ENCODE results near the gene ANKRD65. TPM values are rescaled to one million over a fixed set of nuclear protein-coding genes. Genes with fewer than 3 reads are reported as not detected.
"Not testable (repeated sequence)": the region's sequence is repeated elsewhere in the genome, so short reads cannot be mapped to it uniquely, and the experiment has no call there.

The ANKRD65 gene
- total RNA-seq, 1 experiment from 2014 or later, result 3.2 TPM

DNA sequence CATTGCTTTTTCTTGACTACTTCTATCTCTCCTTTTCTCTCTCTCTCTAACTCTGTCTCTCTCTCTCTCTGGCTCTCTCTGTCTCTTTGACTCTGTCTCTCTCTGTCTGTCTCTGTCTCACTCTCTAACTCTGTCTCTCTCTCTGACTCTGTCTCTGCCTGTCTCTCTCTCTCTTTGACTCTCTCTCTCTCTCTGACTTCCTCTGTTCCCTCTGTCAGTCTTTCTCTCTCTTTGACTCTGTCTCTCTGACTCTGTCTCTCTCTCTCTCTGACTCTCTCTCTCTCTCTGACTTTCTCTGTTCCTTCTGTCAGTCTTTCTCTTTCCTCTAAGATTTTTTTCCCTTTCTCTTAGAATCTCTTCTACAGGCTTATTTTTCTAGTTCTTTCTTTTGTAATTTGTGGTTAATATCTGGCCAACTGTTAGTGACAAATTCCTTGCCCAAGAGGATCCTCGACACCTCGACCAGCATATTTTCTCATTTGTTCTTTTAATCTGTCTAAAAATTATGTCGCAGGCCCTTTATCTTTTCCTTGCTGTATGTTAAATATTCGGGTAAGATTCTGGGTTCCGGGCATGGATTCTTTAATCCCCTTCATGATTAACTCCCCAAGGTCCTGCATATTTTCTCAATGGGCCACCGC is 28.1 kb upstream of the ANKRD65 start, which contains the start of gene ATAD3C:
TSS of gene ATAD3C (plus strand) at position 591 of the 641 bp plus-strand sequence. CDS start 995 bp downstream, outside the sequence.
- Mint-ChIP-seq H3K4me3 (ENCODE audit: unreplicated experiment) (no peak within 1 kb of the TSS), H3K27me3 (ENCODE audit: insufficient read depth, unreplicated experiment) (no peaks in the 10 kb centered on the region), H3K4me1 (ENCODE audit: low read depth, unreplicated experiment) (peaks cover 8% of the 10 kb centered on the region), H3K27ac (ENCODE audit: unreplicated experiment) (no peak within 1 kb of the TSS), H3K36me3 (ENCODE audit: insufficient read depth, unreplicated experiment) (peaks cover under 1% of the 10 kb centered on the region), H3K9me3 (ENCODE audit: unreplicated experiment) (no peaks in the 10 kb centered on the region)
- no peaks in the 10 kb centered on the region for H3K36me3 ChIP-seq (ENCODE audit: control insufficient read depth, insufficient read depth, low read length)
- no peaks in the 10 kb centered on the region for H3K27me3 ChIP-seq (replicated peaks; ENCODE audit: control insufficient read depth, insufficient read depth, low read length)
- no peak for DNase-seq
- POLR2A ChIA-PET, result no interaction called here
- H3K9me3 ChIP-seq, result no peaks in the 10 kb centered on the region
- no peaks in the 10 kb centered on the region for H3K4me1 ChIP-seq
- H3K4me3 ChIP-seq (ENCODE audit: low read depth, low read length), result no peak within 1 kb of the TSS
- TF ChIP-seq, protein P1, sequence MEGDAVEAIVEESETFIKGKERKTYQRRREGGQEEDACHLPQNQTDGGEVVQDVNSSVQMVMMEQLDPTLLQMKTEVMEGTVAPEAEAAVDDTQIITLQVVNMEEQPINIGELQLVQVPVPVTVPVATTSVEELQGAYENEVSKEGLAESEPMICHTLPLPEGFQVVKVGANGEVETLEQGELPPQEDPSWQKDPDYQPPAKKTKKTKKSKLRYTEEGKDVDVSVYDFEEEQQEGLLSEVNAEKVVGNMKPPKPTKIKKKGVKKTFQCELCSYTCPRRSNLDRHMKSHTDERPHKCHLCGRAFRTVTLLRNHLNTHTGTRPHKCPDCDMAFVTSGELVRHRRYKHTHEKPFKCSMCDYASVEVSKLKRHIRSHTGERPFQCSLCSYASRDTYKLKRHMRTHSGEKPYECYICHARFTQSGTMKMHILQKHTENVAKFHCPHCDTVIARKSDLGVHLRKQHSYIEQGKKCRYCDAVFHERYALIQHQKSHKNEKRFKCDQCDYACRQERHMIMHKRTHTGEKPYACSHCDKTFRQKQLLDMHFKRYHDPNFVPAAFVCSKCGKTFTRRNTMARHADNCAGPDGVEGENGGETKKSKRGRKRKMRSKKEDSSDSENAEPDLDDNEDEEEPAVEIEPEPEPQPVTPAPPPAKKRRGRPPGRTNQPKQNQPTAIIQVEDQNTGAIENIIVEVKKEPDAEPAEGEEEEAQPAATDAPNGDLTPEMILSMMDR (IDR thresholded peaks at IDR 0.05; ENCODE audit: insufficient read depth in 1 of 2, low read depth in 1 of 2, low read length in 1 of 2, severe bottlenecking in 1 of 2, unreplicated experiment in 1 of 2), result no peak
- no TSS peak for BruUV-seq (replicated peaks)
- CTCF ChIA-PET, result no interaction called here
- intact Hi-C loops (cut with micrococcal nuclease; ENCODE audit: unreplicated experiment), result no loop called here

DNA sequence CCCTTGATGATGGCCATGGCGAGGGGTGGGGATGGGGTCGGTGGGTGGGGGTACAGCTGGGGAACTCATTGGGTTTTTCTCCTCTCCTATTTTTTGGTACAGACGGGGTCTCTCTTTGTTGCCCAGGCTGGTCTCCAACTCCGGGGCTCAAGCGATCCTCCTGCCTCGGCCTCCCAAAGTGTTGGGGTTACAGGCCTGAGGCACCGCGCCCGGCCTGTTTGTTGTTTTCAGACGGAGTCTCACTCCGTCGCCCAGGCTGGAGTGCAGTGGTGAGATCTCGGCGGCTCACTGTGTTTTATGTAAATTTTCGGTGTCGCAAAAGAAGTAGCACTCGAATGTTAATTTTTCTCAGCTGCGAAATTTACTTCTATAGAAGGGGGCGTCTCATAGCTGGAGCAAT is 25.6 kb upstream of the ANKRD65 start:
- H3K27ac Mint-ChIP-seq (ENCODE audit: unreplicated experiment); BruUV-seq (replicated peaks); H3K27me3 Mint-ChIP-seq (ENCODE audit: insufficient read depth, unreplicated experiment); H3K27me3 ChIP-seq (replicated peaks; ENCODE audit: control insufficient read depth, insufficient read depth, low read length); POLR2A ChIA-PET; H3K4me3 ChIP-seq (ENCODE audit: low read depth, low read length); H3K4me3 Mint-ChIP-seq (ENCODE audit: unreplicated experiment); intact Hi-C loops (cut with micrococcal nuclease; ENCODE audit: unreplicated experiment); H3K4me1 ChIP-seq; H3K36me3 ChIP-seq (ENCODE audit: control insufficient read depth, insufficient read depth, low read length); DNase-seq; H3K4me1 Mint-ChIP-seq (ENCODE audit: low read depth, unreplicated experiment); H3K9me3 ChIP-seq; H3K36me3 Mint-ChIP-seq (ENCODE audit: insufficient read depth, unreplicated experiment); H3K9me3 Mint-ChIP-seq (ENCODE audit: unreplicated experiment): not testable (repeated sequence)
- CTCF ChIA-PET, result interaction anchor here (0.7 kb wide), 1 partner anchor 63 kb away, joined by 3 read pairs; no protein-coding TSS in a partner anchor

- Histone ChIP-seq H3K36me3 (ENCODE audit: control insufficient read depth, insufficient read depth, low read length) (no peaks in the 10 kb centered on the region), H3K9me3 (no peaks in the 10 kb centered on the region), H3K4me1 (peaks cover 14% of the 10 kb centered on the region), H3K4me3 (ENCODE audit: low read depth, low read length) (no peak overlapping the region), H3K27me3 (replicated peaks; ENCODE audit: control insufficient read depth, insufficient read depth, low read length) (no peaks in the 10 kb centered on the region)
- DNase-seq, result no peak
- no peak overlapping the region for H3K4me3 Mint-ChIP-seq (ENCODE audit: unreplicated experiment)
- no peaks in the 10 kb centered on the region for H3K27me3 Mint-ChIP-seq (ENCODE audit: insufficient read depth, unreplicated experiment)
- TF ChIP-seq, protein P1 (IDR thresholded peaks at IDR 0.05; ENCODE audit: insufficient read depth in 1 of 2, low read depth in 1 of 2, low read length in 1 of 2, severe bottlenecking in 1 of 2, unreplicated experiment in 1 of 2), result no peak
- intact Hi-C loops (cut with micrococcal nuclease; ENCODE audit: unreplicated experiment), result no loop called here
- peaks cover 11% of the 10 kb centered on the region for H3K36me3 Mint-ChIP-seq (ENCODE audit: insufficient read depth, unreplicated experiment)
- H3K9me3 Mint-ChIP-seq (ENCODE audit: unreplicated experiment), result no peaks in the 10 kb centered on the region
- ChIA-PET POLR2A (interaction anchor here (0.6 kb wide), 1 partner anchor 63 kb away, joined by 3 read pairs; no protein-coding TSS in a partner anchor), CTCF (no interaction called here)
- no peak overlapping the region for H3K27ac Mint-ChIP-seq (ENCODE audit: unreplicated experiment)
- no TSS peak for BruUV-seq (replicated peaks)
- H3K4me1 Mint-ChIP-seq (ENCODE audit: low read depth, unreplicated experiment), result no peaks in the 10 kb centered on the region
Observed at GRCh38 chr1:1442069-1442770, 21.1 kb upstream of the ANKRD65 start.
